ENCODE measurements around the gene TACC2.
A peak's percentile ranks its signal among the peaks of the same experiment; 100 is the strongest.

TACC2 gene

DNA sequence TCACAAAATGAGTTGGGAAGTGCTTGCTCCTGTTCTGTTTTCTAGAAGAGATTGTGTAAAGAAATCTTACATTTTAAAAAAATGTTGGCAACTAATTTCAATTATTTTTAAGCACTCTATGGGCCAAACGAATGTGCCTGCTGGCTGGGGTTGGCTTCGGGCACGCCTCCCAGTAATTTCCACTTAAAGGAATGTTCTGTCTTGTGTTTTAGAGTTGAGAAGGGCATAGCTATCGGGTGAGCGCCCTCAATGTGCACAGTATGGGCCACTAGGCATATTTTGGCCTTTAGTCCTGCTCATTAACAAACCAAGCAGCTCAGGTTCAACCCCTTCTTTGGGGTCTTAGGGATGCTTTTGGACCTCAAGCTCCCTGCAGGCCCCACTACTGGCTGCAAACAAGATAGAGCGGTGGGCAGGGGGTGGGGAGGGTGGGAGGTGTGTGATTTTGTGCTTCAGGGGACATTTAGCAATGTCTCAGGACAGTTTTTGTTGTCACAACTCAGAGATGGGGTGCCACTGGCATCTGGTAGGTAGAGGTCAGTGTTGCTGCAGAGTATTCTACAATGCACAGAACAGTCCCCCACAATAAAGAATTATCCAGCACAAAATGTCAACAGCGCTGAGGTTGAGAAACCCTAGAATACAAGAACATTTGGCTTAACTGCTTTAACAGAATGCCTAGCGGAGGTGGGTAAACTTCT lies 40.7 kb downstream of the TACC2 start:
- Histone ChIP-seq H3K27me3 (ENCODE audit: control insufficient read depth in 1 of 2, insufficient read depth in 2 of 2, low read length in 2 of 2) (no peaks in the 10 kb centered on the region), H3K4me3 (ENCODE audit: low read length in 2 of 2) (no peak overlapping the region), H3K27ac (ENCODE audit: low read length) (peak overlapping the region; percentile 49), H3K4me1 (ENCODE audit: control insufficient read depth, insufficient read depth, low read length) (peaks cover 14% of the 10 kb centered on the region), H3K9me3 (ENCODE audit: control insufficient read depth in 2 of 2, low read length in 2 of 2) (no peaks in the 10 kb centered on the region), H3K36me3 (ENCODE audit: control insufficient read depth in 2 of 2, insufficient read depth in 2 of 2, low read length in 2 of 2) (no peaks in the 10 kb centered on the region), H3K9ac (ENCODE audit: low read length in 2 of 2) (peak overlapping the region in 1 of 2 donors; percentile 22)

DNA sequence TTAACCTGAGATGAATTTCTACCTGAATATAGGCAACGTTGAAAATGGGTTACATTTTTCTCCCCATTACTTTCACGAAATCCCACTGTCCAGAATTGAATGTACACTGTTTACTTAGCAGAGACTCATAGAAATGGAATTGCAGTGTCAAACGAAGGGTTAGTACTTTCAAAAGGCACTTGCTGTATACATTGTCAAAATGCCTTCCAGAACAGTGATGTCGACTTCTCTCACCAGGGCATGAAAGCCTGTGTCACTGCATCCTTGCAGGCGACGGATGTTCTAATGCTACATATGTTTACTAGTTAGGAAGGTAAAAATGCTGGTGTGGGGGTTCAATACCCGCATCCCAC lies 41.2 kb downstream of the TACC2 start:
- peak overlapping the region; percentile 49 for H3K27ac ChIP-seq (ENCODE audit: low read length)
- no peak overlapping the region for H3K4me3 ChIP-seq (ENCODE audit: low read length in 2 of 2)
- H3K9ac ChIP-seq (ENCODE audit: low read length in 2 of 2), result peak overlapping the region in 1 of 2 donors; percentile 22

DNA sequence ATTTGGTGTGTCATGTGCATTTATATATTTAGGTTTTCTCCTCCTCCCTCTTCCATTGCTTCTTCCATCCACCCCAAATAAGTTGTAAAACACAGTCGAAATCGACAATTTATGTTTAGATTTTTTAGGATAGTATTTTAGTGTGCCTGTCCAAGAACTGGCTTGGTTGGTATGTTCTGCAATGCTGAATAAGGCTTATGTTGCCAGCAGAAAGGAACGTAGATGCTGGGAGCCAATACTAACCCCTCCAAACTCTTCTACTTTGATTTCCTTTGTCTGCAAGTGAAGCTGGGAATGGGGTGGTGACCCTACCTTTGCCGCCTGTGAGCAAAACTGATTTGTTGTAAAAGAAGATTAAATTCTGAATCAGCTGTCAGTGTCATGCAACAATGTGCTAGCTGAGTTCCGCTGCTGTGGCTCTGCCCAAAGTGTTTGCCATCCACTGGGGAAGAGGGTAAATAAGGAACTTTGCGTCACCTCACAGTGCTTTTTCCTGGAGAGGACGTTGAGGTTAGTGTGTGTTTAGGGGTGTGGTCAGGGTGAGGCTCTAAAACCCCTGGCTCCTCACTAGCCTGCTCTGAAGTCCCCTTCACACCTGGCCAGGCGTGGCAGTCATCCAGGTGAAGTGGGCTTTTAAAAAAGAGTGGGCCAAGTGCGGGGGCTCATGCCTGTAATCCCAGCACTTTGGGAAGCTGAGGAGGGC lies 44.4 kb downstream of the TACC2 start:
- Histone ChIP-seq H3K4me3 (ENCODE audit: low read length in 2 of 2) (no peak overlapping the region), H3K27me3 (ENCODE audit: control insufficient read depth in 1 of 2, insufficient read depth in 2 of 2, low read length in 2 of 2) (no peaks in the 10 kb centered on the region), H3K9me3 (ENCODE audit: control insufficient read depth in 2 of 2, low read length in 2 of 2) (no peaks in the 10 kb centered on the region), H3K27ac (ENCODE audit: low read length) (no peak overlapping the region), H3K36me3 (ENCODE audit: control insufficient read depth in 2 of 2, insufficient read depth in 2 of 2, low read length in 2 of 2) (no peaks in the 10 kb centered on the region), H3K9ac (ENCODE audit: low read length in 2 of 2) (no peak overlapping the region), H3K4me1 (ENCODE audit: control insufficient read depth, insufficient read depth, low read length) (peaks cover 14% of the 10 kb centered on the region)

More for the DNA sequence above, 41.2 kb downstream of the TACC2 start:
- Histone ChIP-seq H3K9me3 (ENCODE audit: control insufficient read depth in 2 of 2, low read length in 2 of 2) (no peaks in the 10 kb centered on the region), H3K27me3 (ENCODE audit: control insufficient read depth in 1 of 2, insufficient read depth in 2 of 2, low read length in 2 of 2) (no peaks in the 10 kb centered on the region), H3K4me1 (ENCODE audit: control insufficient read depth, insufficient read depth, low read length) (peaks cover 14% of the 10 kb centered on the region), H3K36me3 (ENCODE audit: control insufficient read depth in 2 of 2, insufficient read depth in 2 of 2, low read length in 2 of 2) (no peaks in the 10 kb centered on the region)

DNA sequence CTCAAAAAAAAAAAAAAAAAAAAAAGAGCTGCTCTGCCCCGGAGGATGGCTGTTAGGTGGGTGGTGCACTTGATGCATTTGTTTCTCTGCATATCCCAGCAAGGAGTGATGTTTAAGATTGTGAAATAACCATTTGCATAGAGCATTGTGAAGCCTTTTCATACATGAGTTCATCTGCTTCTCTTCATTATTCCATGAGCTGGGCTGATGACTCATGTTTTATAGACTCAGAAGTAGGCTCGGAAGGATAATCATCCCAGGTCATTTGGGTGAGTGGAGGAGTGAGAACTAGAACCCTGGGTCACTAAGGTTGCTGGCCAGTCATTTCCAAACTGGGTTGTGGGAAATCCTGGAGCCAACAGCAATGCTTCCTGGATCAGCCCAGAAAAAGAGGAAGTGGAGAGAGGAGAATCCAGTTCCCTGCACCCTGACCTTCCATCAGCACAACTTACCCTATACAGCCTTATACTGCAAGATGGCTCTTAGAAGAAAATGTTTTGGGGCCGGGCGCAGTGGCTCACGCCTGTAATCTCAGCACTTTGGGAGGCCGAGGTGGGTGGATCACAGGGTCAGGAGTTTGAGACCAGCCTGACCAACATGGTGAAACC lies 45.3 kb downstream of the TACC2 start:
- Histone ChIP-seq H3K27me3 (ENCODE audit: control insufficient read depth in 1 of 2, insufficient read depth in 2 of 2, low read length in 2 of 2) (no peaks in the 10 kb centered on the region), H3K9ac (ENCODE audit: low read length in 2 of 2) (no peak overlapping the region), H3K36me3 (ENCODE audit: control insufficient read depth in 2 of 2, insufficient read depth in 2 of 2, low read length in 2 of 2) (no peaks in the 10 kb centered on the region), H3K9me3 (ENCODE audit: control insufficient read depth in 2 of 2, low read length in 2 of 2) (no peaks in the 10 kb centered on the region), H3K27ac (ENCODE audit: low read length) (no peak overlapping the region), H3K4me1 (ENCODE audit: control insufficient read depth, insufficient read depth, low read length) (peaks cover 14% of the 10 kb centered on the region), H3K4me3 (ENCODE audit: low read length in 2 of 2) (no peak overlapping the region)

DNA sequence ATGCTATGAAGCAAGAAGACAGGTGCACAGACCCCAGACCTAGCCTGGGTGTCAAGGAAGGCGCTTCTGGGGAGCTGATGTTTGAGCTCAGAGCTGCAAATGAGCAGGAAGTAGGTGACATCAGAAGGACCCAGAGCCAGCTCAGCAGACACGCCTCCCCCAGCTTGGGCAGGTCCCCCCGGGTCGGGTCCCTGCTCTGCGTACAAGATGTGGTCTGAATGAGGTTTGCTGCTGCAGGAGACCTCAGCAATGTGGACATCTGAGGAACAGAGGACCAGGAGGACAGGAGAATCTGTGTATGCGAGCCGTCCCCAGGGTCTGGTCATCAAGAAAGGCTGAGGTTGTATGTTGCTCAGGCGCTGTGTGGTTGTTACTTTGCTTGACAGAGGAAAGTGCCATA lies 51.8 kb downstream of the TACC2 start:
- no peaks in the 10 kb centered on the region for H3K27me3 ChIP-seq (ENCODE audit: control insufficient read depth in 1 of 2, insufficient read depth in 2 of 2, low read length in 2 of 2)
- H3K4me3 ChIP-seq (ENCODE audit: low read length in 2 of 2), result no peak overlapping the region
- no peak overlapping the region for H3K27ac ChIP-seq (ENCODE audit: low read length)
- H3K9ac ChIP-seq (ENCODE audit: low read length in 2 of 2), result no peak overlapping the region
- peaks cover 37% of the 10 kb centered on the region for H3K4me1 ChIP-seq (ENCODE audit: control insufficient read depth, insufficient read depth, low read length)
- no peaks in the 10 kb centered on the region for H3K9me3 ChIP-seq (ENCODE audit: control insufficient read depth in 2 of 2, low read length in 2 of 2)
- H3K36me3 ChIP-seq (ENCODE audit: control insufficient read depth in 2 of 2, insufficient read depth in 2 of 2, low read length in 2 of 2), result no peaks in the 10 kb centered on the region

DNA sequence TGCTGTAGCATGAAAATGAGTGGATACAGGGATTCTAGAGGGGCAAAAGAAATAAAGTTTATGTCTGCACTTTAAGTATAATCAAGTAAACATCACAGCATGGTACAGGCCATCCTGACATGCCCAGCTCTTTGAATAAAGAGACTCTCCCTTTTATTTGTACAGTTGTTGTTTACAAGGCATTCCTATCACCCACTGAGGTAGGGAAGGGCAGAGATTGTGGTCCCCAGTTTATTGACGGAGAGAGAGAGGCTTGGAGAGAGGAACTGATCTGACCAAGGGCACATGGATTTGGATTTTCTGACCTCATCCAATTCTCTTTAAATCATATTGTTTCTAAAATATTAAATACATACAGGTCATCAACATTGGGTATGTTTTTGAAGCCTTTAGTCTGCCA lies 53.9 kb downstream of the TACC2 start:
- Histone ChIP-seq H3K27ac (ENCODE audit: low read length) (peak overlapping the region; percentile 92), H3K9ac (ENCODE audit: low read length in 2 of 2) (no peak overlapping the region), H3K36me3 (ENCODE audit: control insufficient read depth in 2 of 2, insufficient read depth in 2 of 2, low read length in 2 of 2) (no peaks in the 10 kb centered on the region), H3K4me1 (ENCODE audit: control insufficient read depth, insufficient read depth, low read length) (peaks cover 44% of the 10 kb centered on the region), H3K27me3 (ENCODE audit: control insufficient read depth in 1 of 2, insufficient read depth in 2 of 2, low read length in 2 of 2) (no peaks in the 10 kb centered on the region), H3K4me3 (ENCODE audit: low read length in 2 of 2) (no peak overlapping the region), H3K9me3 (ENCODE audit: control insufficient read depth in 2 of 2, low read length in 2 of 2) (no peaks in the 10 kb centered on the region)

DNA sequence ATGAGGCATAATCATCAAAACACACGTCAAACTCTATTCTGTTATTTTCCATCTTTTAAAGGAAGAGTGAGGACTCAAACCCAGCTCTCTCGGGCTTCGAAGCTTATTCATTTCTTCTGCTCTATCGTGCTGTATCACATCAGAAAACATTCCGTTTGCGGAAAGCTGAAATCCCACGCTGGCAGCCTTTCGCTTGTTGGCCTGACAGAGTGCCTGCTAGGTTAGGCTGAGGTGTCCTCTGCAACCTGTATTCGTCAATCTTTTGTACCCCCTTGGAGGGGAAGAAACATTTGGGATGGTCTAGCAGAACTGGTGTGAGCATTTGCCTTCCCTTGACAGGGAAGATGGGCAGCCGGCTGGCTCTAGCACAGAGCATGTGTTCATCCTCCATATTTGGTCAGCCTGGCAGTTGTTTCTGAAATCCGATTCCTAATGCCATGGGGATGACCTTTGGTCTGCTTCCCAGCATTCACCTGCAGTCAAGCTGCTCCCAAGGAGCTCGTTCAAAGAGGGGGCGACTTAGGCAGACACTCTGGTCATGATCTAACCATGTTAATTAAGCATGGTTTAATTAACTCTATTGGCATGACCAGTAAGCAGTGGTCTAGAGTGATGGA lies 55.2 kb downstream of the TACC2 start:
- peak overlapping the region; percentile 92 for H3K27ac ChIP-seq (ENCODE audit: low read length)
- peaks cover 47% of the 10 kb centered on the region for H3K4me1 ChIP-seq (ENCODE audit: control insufficient read depth, insufficient read depth, low read length)
- no peaks in the 10 kb centered on the region for H3K27me3 ChIP-seq (ENCODE audit: control insufficient read depth in 1 of 2, insufficient read depth in 2 of 2, low read length in 2 of 2)

DNA sequence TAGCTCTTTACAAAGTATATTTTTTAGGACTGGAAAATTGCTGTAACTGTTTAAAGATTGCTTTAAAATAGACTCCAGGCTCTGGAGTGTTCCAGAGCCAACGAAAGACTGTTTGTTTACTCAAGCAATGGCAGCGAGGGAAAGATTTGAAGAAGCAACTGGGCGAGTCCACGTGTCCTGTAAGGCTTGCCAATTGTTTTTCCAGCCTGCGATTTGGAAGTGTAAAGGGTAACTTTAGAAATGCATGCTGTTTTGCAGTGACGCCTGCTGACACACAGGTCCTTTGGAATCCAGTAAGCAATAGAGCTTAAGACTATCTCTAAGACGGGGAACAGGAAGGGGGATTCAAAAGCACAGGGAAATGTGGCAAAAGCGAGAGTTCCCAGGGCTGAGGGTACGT lies 55.8 kb downstream of the TACC2 start:
- Histone ChIP-seq H3K9me3 (ENCODE audit: control insufficient read depth in 2 of 2, low read length in 2 of 2) (no peaks in the 10 kb centered on the region), H3K27ac (ENCODE audit: low read length) (peak overlapping the region; percentile 92), H3K36me3 (ENCODE audit: control insufficient read depth in 2 of 2, insufficient read depth in 2 of 2, low read length in 2 of 2) (no peaks in the 10 kb centered on the region), H3K4me3 (ENCODE audit: low read length in 2 of 2) (peak overlapping the region; percentile 46 to 64), H3K4me1 (ENCODE audit: control insufficient read depth, insufficient read depth, low read length) (peaks cover 47% of the 10 kb centered on the region), H3K27me3 (ENCODE audit: control insufficient read depth in 1 of 2, insufficient read depth in 2 of 2, low read length in 2 of 2) (no peaks in the 10 kb centered on the region), H3K9ac (ENCODE audit: low read length in 2 of 2) (peak overlapping the region; percentile 60 to 71)

More for the DNA sequence above, 55.2 kb downstream of the TACC2 start:
- Histone ChIP-seq H3K36me3 (ENCODE audit: control insufficient read depth in 2 of 2, insufficient read depth in 2 of 2, low read length in 2 of 2) (no peaks in the 10 kb centered on the region), H3K9ac (ENCODE audit: low read length in 2 of 2) (peak overlapping the region; percentile 60 to 71), H3K9me3 (ENCODE audit: control insufficient read depth in 2 of 2, low read length in 2 of 2) (no peaks in the 10 kb centered on the region), H3K4me3 (ENCODE audit: low read length in 2 of 2) (peak overlapping the region; percentile 46 to 64)

DNA sequence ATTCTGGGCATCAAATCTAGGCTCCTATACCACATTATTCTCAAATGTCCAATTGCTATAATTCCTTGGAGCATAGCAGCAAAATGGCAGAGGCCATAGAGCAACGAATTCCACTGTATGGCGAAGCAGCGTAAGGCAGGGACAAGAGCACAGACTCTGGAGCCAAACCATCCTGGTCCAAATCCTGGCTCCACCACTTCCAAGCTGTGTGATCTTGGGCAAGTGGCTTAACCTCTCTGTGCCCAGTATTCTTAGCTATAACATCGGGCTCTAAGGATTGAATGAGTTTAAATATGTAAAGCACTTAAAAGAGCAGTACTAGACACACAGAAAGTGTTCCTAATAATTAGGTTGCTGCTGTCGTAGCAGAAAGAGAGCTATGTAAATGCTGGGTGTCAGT lies 56.2 kb downstream of the TACC2 start:
- peak overlapping the region; percentile 92 for H3K27ac ChIP-seq (ENCODE audit: low read length)
- H3K9me3 ChIP-seq (ENCODE audit: control insufficient read depth in 2 of 2, low read length in 2 of 2), result no peaks in the 10 kb centered on the region
- H3K36me3 ChIP-seq (ENCODE audit: control insufficient read depth in 2 of 2, insufficient read depth in 2 of 2, low read length in 2 of 2), result peaks cover 0 to under 1% of the 10 kb centered on the region in 2 donors
- H3K4me3 ChIP-seq (ENCODE audit: low read length in 2 of 2), result peak overlapping the region; percentile 46 to 64
- peaks cover 43% of the 10 kb centered on the region for H3K4me1 ChIP-seq (ENCODE audit: control insufficient read depth, insufficient read depth, low read length)
- H3K27me3 ChIP-seq (ENCODE audit: control insufficient read depth in 1 of 2, insufficient read depth in 2 of 2, low read length in 2 of 2), result no peaks in the 10 kb centered on the region
- H3K9ac ChIP-seq (ENCODE audit: low read length in 2 of 2), result peak overlapping the region; percentile 21 to 71

DNA sequence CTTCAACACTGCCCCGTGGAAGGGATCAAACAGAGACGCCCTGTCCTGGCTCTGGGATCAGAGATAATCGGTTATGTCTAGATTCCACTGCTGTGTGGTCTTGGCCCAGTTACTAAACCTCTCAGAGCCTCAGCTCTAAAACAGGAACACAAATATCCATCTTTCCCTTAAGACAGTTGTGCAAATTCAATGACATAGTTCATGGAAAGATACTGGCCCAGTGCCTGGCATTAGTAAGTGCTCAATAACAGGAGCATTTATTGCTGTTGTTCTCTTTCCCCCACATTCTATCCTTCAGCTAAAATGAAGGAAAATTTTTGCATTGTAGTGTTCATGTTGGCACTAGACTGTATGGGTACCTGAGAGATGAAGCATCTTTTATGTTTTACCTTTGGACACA lies 58.6 kb downstream of the TACC2 start:
- Histone ChIP-seq H3K4me1 (ENCODE audit: control insufficient read depth, insufficient read depth, low read length) (peaks cover 48% of the 10 kb centered on the region), H3K9ac (ENCODE audit: low read length in 2 of 2) (no peak overlapping the region), H3K4me3 (ENCODE audit: low read length in 2 of 2) (no peak overlapping the region), H3K27ac (ENCODE audit: low read length) (peak overlapping the region; percentile 67), H3K27me3 (ENCODE audit: control insufficient read depth in 1 of 2, insufficient read depth in 2 of 2, low read length in 2 of 2) (no peaks in the 10 kb centered on the region), H3K9me3 (ENCODE audit: control insufficient read depth in 2 of 2, low read length in 2 of 2) (no peaks in the 10 kb centered on the region), H3K36me3 (ENCODE audit: control insufficient read depth in 2 of 2, insufficient read depth in 2 of 2, low read length in 2 of 2) (peaks cover 5 to 6% of the 10 kb centered on the region in 2 donors)
